ENCODE data around the gene RXRG. TPM values are rescaled to one million over a fixed set of nuclear protein-coding genes. Genes with fewer than 3 reads are reported as not detected.

Gene RXRG
- total RNA-seq, 1 experiment from 2014 or later: not detected

- in situ Hi-C loops (cut with HindIII; ENCODE audit: low pct_unique_long_range_greater_than_20kb, low sequenced_read_pairs): loop anchor here (25.0 kb wide), 1 partner anchor 200 kb away; no protein-coding TSS in a partner anchor
- DNase-seq (ENCODE audit: low read depth): no peak
These were observed 57.4 kb downstream of the RXRG start for GRCh38 chr1:165387505-165387904.

- in situ Hi-C loops (cut with HindIII; ENCODE audit: low pct_unique_long_range_greater_than_20kb, low sequenced_read_pairs): loop anchor here (25.0 kb wide), 1 partner anchor 203 kb away; no protein-coding TSS in a partner anchor
- DNase-seq (ENCODE audit: low read depth): no peak
These were observed 61.1 kb downstream of the RXRG start for GRCh38 chr1:165383599-165384405.

- in situ Hi-C loops (cut with HindIII; ENCODE audit: low pct_unique_long_range_greater_than_20kb, low sequenced_read_pairs): loop anchor here (25.0 kb wide), 1 partner anchor 204 kb away; no protein-coding TSS in a partner anchor
These were observed 61.9 kb downstream of the RXRG start for GRCh38 chr1:165383067-165383466.

GRCh38 chr1:165381745-165382505 lies 63.0 kb downstream of the RXRG start:
- in situ Hi-C loops (cut with HindIII; ENCODE audit: low pct_unique_long_range_greater_than_20kb, low sequenced_read_pairs): loop anchor here (25.0 kb wide), 1 partner anchor 205 kb away; no protein-coding TSS in a partner anchor
- DNase-seq (ENCODE audit: low read depth): no peak

More at GRCh38 chr1:165383067-165383466, 61.9 kb downstream of the RXRG start:
- no peak for DNase-seq (ENCODE audit: low read depth)

GRCh38 chr1:165376811-165377311 lies 68.1 kb downstream of the RXRG start:
- in situ Hi-C loops (cut with HindIII; ENCODE audit: low pct_unique_long_range_greater_than_20kb, low sequenced_read_pairs): loop anchor here (25.0 kb wide), 1 partner anchor 210 kb away; no protein-coding TSS in a partner anchor
- DNase-seq (ENCODE audit: low read depth): no peak

- in situ Hi-C loops (cut with HindIII; ENCODE audit: low pct_unique_long_range_greater_than_20kb, low sequenced_read_pairs): loop anchor here (25.0 kb wide), 1 partner anchor 211 kb away; no protein-coding TSS in a partner anchor
- peak; percentile 87 for DNase-seq (ENCODE audit: low read depth)
These were observed 68.7 kb downstream of the RXRG start for GRCh38 chr1:165376041-165376810.

- in situ Hi-C loops (cut with HindIII; ENCODE audit: low pct_unique_long_range_greater_than_20kb, low sequenced_read_pairs): loop anchor here (25.0 kb wide), 1 partner anchor 212 kb away; no protein-coding TSS in a partner anchor
- DNase-seq (ENCODE audit: low read depth): peak; percentile 6
These were observed 69.3 kb downstream of the RXRG start for GRCh38 chr1:165375623-165376022.

- DNase-seq (ENCODE audit: low read depth): no peak
- in situ Hi-C loops (cut with HindIII; ENCODE audit: low pct_unique_long_range_greater_than_20kb, low sequenced_read_pairs): no loop called here
These were observed 73.2 kb downstream of the RXRG start for GRCh38 chr1:165371588-165372225.

- DNase-seq (ENCODE audit: low read depth): peak; percentile 18
- in situ Hi-C loops (cut with HindIII; ENCODE audit: low pct_unique_long_range_greater_than_20kb, low sequenced_read_pairs): no loop called here
These were observed 75.6 kb downstream of the RXRG start for GRCh38 chr1:165369255-165369848.

GRCh38 chr1:165367375-165367993 lies 77.4 kb downstream of the RXRG start:
- in situ Hi-C loops (cut with HindIII; ENCODE audit: low pct_unique_long_range_greater_than_20kb, low sequenced_read_pairs): no loop called here
- DNase-seq (ENCODE audit: low read depth): peak; percentile 54

GRCh38 chr1:165365341-165365740 lies 79.6 kb downstream of the RXRG start:
- in situ Hi-C loops (cut with HindIII; ENCODE audit: low pct_unique_long_range_greater_than_20kb, low sequenced_read_pairs): no loop called here
- no peak for DNase-seq (ENCODE audit: low read depth)

GRCh38 chr1:165364568-165365133 lies 80.3 kb downstream of the RXRG start:
- in situ Hi-C loops (cut with HindIII; ENCODE audit: low pct_unique_long_range_greater_than_20kb, low sequenced_read_pairs): no loop called here
- DNase-seq (ENCODE audit: low read depth): no peak

GRCh38 chr1:165356876-165357275 lies 88.0 kb downstream of the RXRG start:
- DNase-seq (ENCODE audit: low read depth): no peak
- in situ Hi-C loops (cut with HindIII; ENCODE audit: low pct_unique_long_range_greater_than_20kb, low sequenced_read_pairs): no loop called here

- no peak for DNase-seq (ENCODE audit: low read depth)
- in situ Hi-C loops (cut with HindIII; ENCODE audit: low pct_unique_long_range_greater_than_20kb, low sequenced_read_pairs): no loop called here
These were observed 88.7 kb downstream of the RXRG start, which contains the start of gene LMX1A for GRCh38 chr1:165355977-165356811. TSS of gene LMX1A (minus strand) at chr1:165356715. CDS start at chr1:165355559, 1,156 bp downstream.

- in situ Hi-C loops (cut with HindIII; ENCODE audit: low pct_unique_long_range_greater_than_20kb, low sequenced_read_pairs): no loop called here
- DNase-seq (ENCODE audit: low read depth): no peak
These were observed 89.6 kb downstream of the RXRG start for GRCh38 chr1:165355139-165355976.

Data from Caki2 (cell line).